Endodermal cell (in vitro differentiated cells): Measurements from ENCODE around the gene PLB1. TPM values are rescaled to one million over a fixed set of nuclear protein-coding genes. Genes with fewer than 3 reads are reported as not detected.

Experiments
- DNase-seq: peaks from one replicate; pipeline ENCODE4 v3.0.0-alpha.2; 2017
- H3K27ac ChIP-seq: 2 replicates; pipeline ENCODE4 v1.5.1; 2013; ENCODE audit warnings: mild to moderate bottlenecking, low read depth, low read length, moderate library complexity
- H3K27me3 ChIP-seq: 2 replicates; pipeline ENCODE4 v1.6.1; 2013; ENCODE audit warnings: mild to moderate bottlenecking, low read length, moderate library complexity; ENCODE audit not compliant: insufficient read depth, control insufficient read depth, poor library complexity, severe bottlenecking
- H3K36me3 ChIP-seq: 2 replicates; pipeline ENCODE4 v1.7.0; 2013; ENCODE audit warnings: mild to moderate bottlenecking, low read length, moderate library complexity; ENCODE audit not compliant: control insufficient read depth, insufficient read depth
- H3K4me1 ChIP-seq: one replicate; pipeline ENCODE4 v1.7.0; 2013; ENCODE audit warnings: low read length; ENCODE audit not compliant: control insufficient read depth, insufficient read depth
- H3K4me3 ChIP-seq: 2 replicates; pipeline ENCODE4 v1.5.1; 2013; ENCODE audit warnings: mild to moderate bottlenecking, low read length, moderate library complexity
- H3K9ac ChIP-seq: 2 replicates; pipeline ENCODE4 v1.6.1; 2013; ENCODE audit warnings: mild to moderate bottlenecking, low read length, moderate library complexity; ENCODE audit not compliant: poor library complexity, severe bottlenecking; ENCODE audit errors: extremely low read depth
- H3K9me3 ChIP-seq: 2 replicates; pipeline ENCODE4 v1.6.1; 2013; ENCODE audit warnings: mild to moderate bottlenecking, low read length, moderate library complexity; ENCODE audit not compliant: control insufficient read depth
- H3K27ac Mint-ChIP-seq: 2 replicates; pipeline ENCODE4 v1.8.0; 2020; ENCODE audit warnings: mixed read lengths
- H3K27me3 Mint-ChIP-seq: 2 replicates; pipeline ENCODE4 v1.8.0; 2021; ENCODE audit warnings: mild to moderate bottlenecking, mixed read lengths; ENCODE audit not compliant: insufficient read depth
- H3K36me3 Mint-ChIP-seq: 2 replicates; pipeline ENCODE4 v1.8.0; 2020; ENCODE audit warnings: low read depth, mixed read lengths
- H3K4me1 Mint-ChIP-seq: 2 replicates; pipeline ENCODE4 v1.8.0; 2020; ENCODE audit warnings: mixed read lengths
- H3K4me3 Mint-ChIP-seq: 2 replicates; pipeline ENCODE4 v1.8.0; 2020; ENCODE audit warnings: mild to moderate bottlenecking, moderate library complexity, mixed read lengths
- H3K9me3 Mint-ChIP-seq: 2 replicates; pipeline ENCODE4 v1.8.0; 2020; ENCODE audit warnings: mild to moderate bottlenecking, mixed read lengths
- CTCF ChIP-seq: fragments of 200-600 bp; sonication (generic); conservative IDR thresholded peaks from 2 replicates; pipeline ENCODE4 v1.5.0; 2021; ENCODE audit warnings: antibody characterized with exemption, mild to moderate bottlenecking
- WGBS, 2 experiments: methylation state at CpG; one replicate each; pipeline versions ENCODE4 v1.1.5 to v1.1.7; 2013; ENCODE audit warnings: missing lambda C conversion rate in 2 of 2, mixed read lengths in 1 of 2; ENCODE audit not compliant: insufficient coverage in 1 of 2, insufficient read length in 1 of 2; 5-methylcytosine and 5-hydroxymethylcytosine counted together
- total RNA-seq, 2 donors: library from RNA; stranded (reverse); fragmentation: NEBNext Ultra II Directional in 1 of 2; extraction: Animal tissue kit (Norgen Biotek cat#: 25700) in 1 of 2; gene quantifications; 2 replicates in 1 of 2; 3 replicates in 1 of 2; pipeline ENCODE4 v1.2.1, GENCODE V29; 2021

PLB1 gene
- total RNA-seq, 2 donors from 2014 or later: 0.35 to 0.38 TPM

GRCh38 chr2:28490558-28490957, 5.3 kb upstream of the PLB1 start:
- no peak for DNase-seq
- Histone ChIP-seq H3K27ac (no peak overlapping the region), H3K9ac (no peak overlapping the region), H3K4me3 (no peak overlapping the region), H3K36me3 (no peaks in the 10 kb centered on the region), H3K9me3 (no peaks in the 10 kb centered on the region), H3K27me3 (peaks cover 5% of the 10 kb centered on the region), H3K4me1 (no peaks in the 10 kb centered on the region)
- Mint-ChIP-seq H3K36me3 (no peaks in the 10 kb centered on the region), H3K27ac (no peak overlapping the region), H3K9me3 (no peaks in the 10 kb centered on the region), H3K27me3 (peaks cover 11% of the 10 kb centered on the region), H3K4me1 (peaks cover 4% of the 10 kb centered on the region), H3K4me3 (no peak overlapping the region)
- WGBS, 2 experiments: 89 to 94% methylated on average over 6 to 7 of the region's 7 CpGs
- no peak for TF ChIP-seq CTCF

DNA sequence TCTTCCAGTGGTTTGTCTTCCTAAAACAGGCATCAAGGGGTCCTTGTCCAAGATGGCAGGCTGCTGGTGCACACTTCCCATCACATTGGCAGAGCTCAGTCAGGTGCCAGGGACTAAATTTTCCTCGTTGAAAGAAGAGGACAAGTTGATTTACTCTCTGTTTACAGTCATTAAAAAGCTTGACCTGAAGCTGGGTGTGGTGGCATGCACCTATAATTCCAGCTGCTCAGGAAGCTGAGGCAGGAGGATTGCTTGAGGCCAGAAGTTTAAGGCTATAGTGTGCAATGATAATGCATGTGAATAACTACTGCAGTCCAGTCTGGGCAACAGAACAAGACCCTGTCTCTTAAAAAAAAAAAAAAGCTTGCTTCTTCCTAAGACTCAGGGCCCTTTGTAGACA, 3.6 kb upstream of the PLB1 start:
- Histone ChIP-seq H3K27me3 (peaks cover 12% of the 10 kb centered on the region), H3K4me1 (no peaks in the 10 kb centered on the region), H3K9ac (no peak overlapping the region), H3K27ac (no peak overlapping the region), H3K36me3 (no peaks in the 10 kb centered on the region), H3K9me3 (no peaks in the 10 kb centered on the region), H3K4me3 (no peak overlapping the region)
- peaks cover 4% of the 10 kb centered on the region for H3K4me1 Mint-ChIP-seq
- DNase-seq: no peak
- H3K4me3 Mint-ChIP-seq: no peak overlapping the region
- no peaks in the 10 kb centered on the region for H3K9me3 Mint-ChIP-seq
- no peaks in the 10 kb centered on the region for H3K36me3 Mint-ChIP-seq
- no peak for TF ChIP-seq CTCF
- WGBS, 2 experiments: 86 to 100% methylated on average over 1 of the region's 1 CpG
- no peak overlapping the region for H3K27ac Mint-ChIP-seq
- peaks cover 13% of the 10 kb centered on the region for H3K27me3 Mint-ChIP-seq

DNA sequence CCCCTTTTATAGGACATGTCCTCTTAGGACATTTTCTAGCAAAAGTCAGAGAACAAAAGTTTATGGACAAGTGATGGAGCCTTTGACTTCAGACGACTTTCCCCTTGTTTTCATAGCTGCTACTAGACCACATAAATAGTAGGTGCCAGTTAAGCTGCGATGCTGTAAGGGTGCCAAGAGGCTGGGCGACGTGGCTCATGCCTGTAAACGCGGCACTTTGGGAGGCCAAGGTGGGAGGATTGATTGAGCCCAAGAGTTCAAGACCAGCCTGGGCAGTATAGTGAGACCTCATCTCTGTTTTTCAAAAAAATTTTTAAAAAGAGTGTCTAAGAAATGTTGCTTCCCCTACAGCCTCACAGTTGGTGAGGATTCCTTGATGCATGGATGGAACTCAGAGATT, 2.2 kb upstream of the PLB1 start:
- Histone ChIP-seq H3K9me3 (no peaks in the 10 kb centered on the region), H3K27me3 (peaks cover 12% of the 10 kb centered on the region), H3K36me3 (no peaks in the 10 kb centered on the region), H3K9ac (no peak overlapping the region), H3K4me1 (no peaks in the 10 kb centered on the region), H3K4me3 (no peak overlapping the region), H3K27ac (no peak overlapping the region)
- Mint-ChIP-seq H3K4me3 (no peak overlapping the region), H3K27ac (no peak overlapping the region), H3K9me3 (no peaks in the 10 kb centered on the region), H3K27me3 (peaks cover 13% of the 10 kb centered on the region), H3K36me3 (no peaks in the 10 kb centered on the region), H3K4me1 (peaks cover 3% of the 10 kb centered on the region)
- no peak for DNase-seq
- TF ChIP-seq CTCF: no peak
- 90 to 96% methylated on average over 4 to 6 of the region's 6 CpGs for WGBS, 2 experiments
